Head of caudate nucleus (tissue), 42 donors: ENCODE data around the gene KIF9.
"Not testable (repeated sequence)": the region's sequence is repeated elsewhere in the genome, so short reads cannot be mapped to it uniquely, and the experiment has no call there.

Source experiments
- DNase-seq, 42 donors: peaks; one replicate each; pipeline versions ENCODE4 v3.0.0 to v3.0.0-alpha.2; 2020 to 2021; ENCODE audit warnings: mixed read lengths in 7 of 42
- intact Hi-C: fragments of 100-400 bp; cut with DNase I; formaldehyde crosslinking; loops from one replicate; pipeline ENCODE4 v1.15.0; 2022

The KIF9 gene

GRCh38 chr3:47223755-47224154, 58.8 kb downstream of the KIF9 start:
- intact Hi-C loops, result no loop called here
- DNase-seq, result no peak

- no peak for DNase-seq
- intact Hi-C loops, result no loop called here
Measured at GRCh38 chr3:47221798-47222197, 60.8 kb downstream of the KIF9 start.

- intact Hi-C loops, result no loop called here
- DNase-seq, result no peak
Measured at GRCh38 chr3:47210863-47211405, 71.7 kb downstream of the KIF9 start.

- intact Hi-C loops, DNase-seq: not testable (repeated sequence)
Measured at GRCh38 chr3:47206022-47206421, 76.6 kb downstream of the KIF9 start.

GRCh38 chr3:47204875-47205274, 77.7 kb downstream of the KIF9 start:
- DNase-seq, result no peak
- intact Hi-C loops, result no loop called here

GRCh38 chr3:47202542-47202941, 80.1 kb downstream of the KIF9 start:
- no peak for DNase-seq
- intact Hi-C loops, result no loop called here

GRCh38 chr3:47197287-47197686, 85.3 kb downstream of the KIF9 start:
- no peak for DNase-seq
- intact Hi-C loops, result no loop called here

- intact Hi-C loops, result no loop called here
- no peak for DNase-seq
Measured at GRCh38 chr3:47194994-47195393, 87.6 kb downstream of the KIF9 start.

GRCh38 chr3:47193871-47194859, 88.4 kb downstream of the KIF9 start:
- DNase-seq, result no peak
- intact Hi-C loops, result no loop called here

- DNase-seq, result no peak
- intact Hi-C loops, result no loop called here
Measured at GRCh38 chr3:47186285-47186684, 96.3 kb downstream of the KIF9 start.

- DNase-seq, intact Hi-C loops: not testable (repeated sequence)
Measured at GRCh38 chr3:47181685-47182084, 100.9 kb downstream of the KIF9 start.

GRCh38 chr3:47180011-47180410, 102.6 kb downstream of the KIF9 start:
- DNase-seq, intact Hi-C loops: not testable (repeated sequence)
